ENCODE data around the gene LRRC4C.

- TF ChIP-seq POLR2A (IDR thresholded peaks at IDR 0.05; ENCODE audit: low read length) (no peak), GATA1 (IDR thresholded peaks at IDR 0.05; ENCODE audit: low read depth, low read length) (no peak)
Observed at GRCh38 chr11:40354121-40354520, 1105.3 kb downstream of the LRRC4C start.
